Measurements from ENCODE around the gene DAZAP2.
"Not testable (repeated sequence)": the region's sequence is repeated elsewhere in the genome, so short reads cannot be mapped to it uniquely, and the experiment has no call there.

Gene DAZAP2

GRCh38 chr12:51270067-51270950, 31.7 kb downstream of the DAZAP2 start, which contains the start of gene SMAGP:
SMAGP (minus strand) TSS chr12:51270415; CDS start chr12:51269278, 1,137 bp downstream.
- peak within 1 kb of the TSS; percentile 68 for H3K4me3 ChIP-seq (ENCODE audit: low read depth, low read length)
- no peaks in the 10 kb centered on the region for H3K36me3 ChIP-seq
- no peaks in the 10 kb centered on the region for H3K9me3 ChIP-seq (ENCODE audit: severe bottlenecking)
- H3K27me3 ChIP-seq (ENCODE audit: insufficient read depth, low read depth, severe bottlenecking): no peaks in the 10 kb centered on the region
- TF ChIP-seq CTCF (IDR thresholded peaks at IDR 0.05; ENCODE audit: low read depth, low read length): 0 out of 2 replicates have a peak, but pooled peaks have one; percentile 8
- DNase-seq: peak; percentile 76
- peak within 1 kb of the TSS; percentile 41; the same call in 1 of the 2 replicates for H3K27ac ChIP-seq

- H3K36me3 ChIP-seq: no peaks in the 10 kb centered on the region
- H3K27ac ChIP-seq: no peak overlapping the region
- peak overlapping the region; percentile 68 for H3K4me3 ChIP-seq (ENCODE audit: low read depth, low read length)
- no peak for TF ChIP-seq CTCF (IDR thresholded peaks at IDR 0.05; ENCODE audit: low read depth, low read length)
- DNase-seq: no peak
- no peaks in the 10 kb centered on the region for H3K9me3 ChIP-seq (ENCODE audit: severe bottlenecking)
- no peaks in the 10 kb centered on the region for H3K27me3 ChIP-seq (ENCODE audit: insufficient read depth, low read depth, severe bottlenecking)
Measured at GRCh38 chr12:51270951-51271518, 32.4 kb downstream of the DAZAP2 start.

- H3K4me3 ChIP-seq (ENCODE audit: low read depth, low read length); H3K27ac ChIP-seq; H3K9me3 ChIP-seq (ENCODE audit: severe bottlenecking); H3K27me3 ChIP-seq (ENCODE audit: insufficient read depth, low read depth, severe bottlenecking); H3K36me3 ChIP-seq; DNase-seq: not testable (repeated sequence)
Measured at GRCh38 chr12:51272810-51273209, 34.2 kb downstream of the DAZAP2 start.

- TF ChIP-seq CTCF (IDR thresholded peaks at IDR 0.05; ENCODE audit: low read depth, low read length): no peak
- Histone ChIP-seq H3K9me3 (ENCODE audit: severe bottlenecking) (no peaks in the 10 kb centered on the region), H3K27ac (no peak overlapping the region), H3K4me3 (ENCODE audit: low read depth, low read length) (no peak overlapping the region), H3K36me3 (no peaks in the 10 kb centered on the region), H3K27me3 (ENCODE audit: insufficient read depth, low read depth, severe bottlenecking) (no peaks in the 10 kb centered on the region)
- DNase-seq: no peak
Measured at GRCh38 chr12:51275088-51275487, 36.5 kb downstream of the DAZAP2 start.

- no peak for DNase-seq
- no peaks in the 10 kb centered on the region for H3K36me3 ChIP-seq
- H3K9me3 ChIP-seq (ENCODE audit: severe bottlenecking): no peaks in the 10 kb centered on the region
- TF ChIP-seq CTCF (IDR thresholded peaks at IDR 0.05; ENCODE audit: low read depth, low read length): no peak
- H3K27ac ChIP-seq: no peak overlapping the region
- no peak overlapping the region for H3K4me3 ChIP-seq (ENCODE audit: low read depth, low read length)
- no peaks in the 10 kb centered on the region for H3K27me3 ChIP-seq (ENCODE audit: insufficient read depth, low read depth, severe bottlenecking)
Measured at GRCh38 chr12:51281202-51281924, 42.7 kb downstream of the DAZAP2 start.

GRCh38 chr12:51285843-51286242, 47.2 kb downstream of the DAZAP2 start:
- Histone ChIP-seq H3K36me3 (no peaks in the 10 kb centered on the region), H3K27me3 (ENCODE audit: insufficient read depth, low read depth, severe bottlenecking) (no peaks in the 10 kb centered on the region), H3K9me3 (ENCODE audit: severe bottlenecking) (no peaks in the 10 kb centered on the region), H3K27ac (no peak overlapping the region), H3K4me3 (ENCODE audit: low read depth, low read length) (no peak overlapping the region)
- no peak for TF ChIP-seq CTCF (IDR thresholded peaks at IDR 0.05; ENCODE audit: low read depth, low read length)
- DNase-seq: no peak

GRCh38 chr12:51291603-51292513, 53.2 kb downstream of the DAZAP2 start:
- not testable (repeated sequence) for H3K9me3 ChIP-seq (ENCODE audit: severe bottlenecking); H3K27ac ChIP-seq; H3K27me3 ChIP-seq (ENCODE audit: insufficient read depth, low read depth, severe bottlenecking); H3K4me3 ChIP-seq (ENCODE audit: low read depth, low read length); H3K36me3 ChIP-seq; DNase-seq
